Measurements from ENCODE around the gene CEACAM4. TPM values are rescaled to one million over a fixed set of nuclear protein-coding genes. Genes with fewer than 3 reads are reported as not detected.

CEACAM4 gene
- total RNA-seq, 1 donor from 2014 or later: not detected

GRCh38 chr19:41578886-41579285 is 48.0 kb downstream of the CEACAM4 start:
- H3K36me3 Mint-ChIP-seq: peaks cover 12% of the 10 kb centered on the region
- H3K9me3 Mint-ChIP-seq: peaks cover 26% of the 10 kb centered on the region
- no peak overlapping the region for H3K27ac Mint-ChIP-seq
- no peak for DNase-seq (ENCODE audit: low spot score)
- H3K9ac ChIP-seq: no peak overlapping the region
- H3K9me3 ChIP-seq (ENCODE audit: low read depth): peaks cover 3% of the 10 kb centered on the region
- H3K4me3 ChIP-seq: no peak overlapping the region
- H2AFZ ChIP-seq (replicated peaks): no peak overlapping the region
- no peaks in the 10 kb centered on the region for H3K4me1 Mint-ChIP-seq
- no peak overlapping the region for H3K27ac ChIP-seq
- no peaks in the 10 kb centered on the region for H3K79me2 ChIP-seq (ENCODE audit: low read depth)
- H4K20me1 ChIP-seq (ENCODE audit: low read depth): no peaks in the 10 kb centered on the region
- no peak overlapping the region for H3K4me2 ChIP-seq
- H3K27me3 Mint-ChIP-seq (ENCODE audit: insufficient read depth, low read depth): peaks cover 9% of the 10 kb centered on the region
- no peaks in the 10 kb centered on the region for H3K4me1 ChIP-seq
- no peak for TF ChIP-seq EZH2phosphoT487 (IDR thresholded peaks at IDR 0.05)
- TF ChIP-seq EZH2 (IDR thresholded peaks at IDR 0.05): no peak
- TF ChIP-seq CTCF (IDR thresholded peaks at IDR 0.05): no peak
- H3K27me3 ChIP-seq: no peaks in the 10 kb centered on the region
- H3K36me3 ChIP-seq: no peaks in the 10 kb centered on the region
- no peak overlapping the region for H3K4me3 Mint-ChIP-seq
- H3F3A ChIP-seq (ENCODE audit: low read depth): no peaks in the 10 kb centered on the region

- Mint-ChIP-seq H3K36me3 (peaks cover 9% of the 10 kb centered on the region), H3K4me3 (no peak overlapping the region), H3K27ac (no peak overlapping the region), H3K9me3 (peaks cover 19% of the 10 kb centered on the region), H3K27me3 (ENCODE audit: insufficient read depth, low read depth) (peaks cover 9% of the 10 kb centered on the region), H3K4me1 (no peaks in the 10 kb centered on the region)
- H3K9me3 ChIP-seq (ENCODE audit: low read depth): peaks cover 3% of the 10 kb centered on the region
- no peaks in the 10 kb centered on the region for H4K20me1 ChIP-seq (ENCODE audit: low read depth)
- no peak overlapping the region for H3K27ac ChIP-seq
- H3K79me2 ChIP-seq (ENCODE audit: low read depth): no peaks in the 10 kb centered on the region
- H3K27me3 ChIP-seq: no peaks in the 10 kb centered on the region
- DNase-seq (ENCODE audit: low spot score): no peak
- no peak overlapping the region for H3K4me3 ChIP-seq
- H3F3A ChIP-seq (ENCODE audit: low read depth): no peaks in the 10 kb centered on the region
- H3K4me2 ChIP-seq: no peak overlapping the region
- TF ChIP-seq EZH2phosphoT487 (IDR thresholded peaks at IDR 0.05): no peak
- no peak for TF ChIP-seq CTCF (IDR thresholded peaks at IDR 0.05)
- TF ChIP-seq EZH2 (IDR thresholded peaks at IDR 0.05): no peak
- no peaks in the 10 kb centered on the region for H3K36me3 ChIP-seq
- H3K4me1 ChIP-seq: no peaks in the 10 kb centered on the region
- no peak overlapping the region for H3K9ac ChIP-seq
- H2AFZ ChIP-seq (replicated peaks): no peak overlapping the region
Observed at GRCh38 chr19:41577833-41578232, 49.0 kb downstream of the CEACAM4 start.

DNA sequence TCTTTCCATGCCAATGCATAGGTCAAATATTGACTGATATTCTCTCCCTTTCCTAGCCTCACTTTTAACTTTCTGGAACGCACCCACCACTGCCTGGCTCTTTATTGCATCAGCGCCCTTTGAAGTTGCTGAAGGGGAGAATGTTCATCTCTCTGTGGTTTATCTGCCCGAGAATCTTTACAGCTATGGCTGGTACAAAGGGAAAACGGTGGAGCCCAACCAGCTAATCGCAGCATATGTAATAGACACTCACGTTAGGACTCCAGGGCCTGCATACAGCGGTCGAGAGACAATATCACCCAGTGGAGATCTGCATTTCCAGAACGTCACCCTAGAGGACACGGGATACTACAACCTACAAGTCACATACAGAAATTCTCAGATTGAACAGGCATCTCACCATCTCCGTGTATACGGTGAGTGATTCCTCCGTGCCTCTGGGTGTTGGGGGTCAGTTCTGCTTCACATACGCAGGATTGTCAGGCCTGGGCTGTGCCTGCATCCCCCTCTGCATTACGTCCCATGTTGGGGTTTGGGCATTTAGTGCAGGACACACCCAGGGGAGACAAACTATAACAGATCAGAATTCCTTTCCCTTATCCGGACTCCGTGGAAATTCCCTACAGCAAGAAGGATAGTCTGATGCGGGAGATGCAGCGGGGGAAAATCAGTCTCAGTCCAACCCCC is 49.6 kb downstream of the CEACAM4 start:
- no peak overlapping the region for H3K4me3 Mint-ChIP-seq
- no peak for DNase-seq (ENCODE audit: low spot score)
- no peaks in the 10 kb centered on the region for H3K79me2 ChIP-seq (ENCODE audit: low read depth)
- no peak overlapping the region for H3K27ac Mint-ChIP-seq
- no peaks in the 10 kb centered on the region for H3F3A ChIP-seq (ENCODE audit: low read depth)
- H3K9me3 ChIP-seq (ENCODE audit: low read depth): peaks cover 3% of the 10 kb centered on the region
- no peak overlapping the region for H2AFZ ChIP-seq (replicated peaks)
- H3K27me3 ChIP-seq: no peaks in the 10 kb centered on the region
- peaks cover 16% of the 10 kb centered on the region for H3K9me3 Mint-ChIP-seq
- H3K27me3 Mint-ChIP-seq (ENCODE audit: insufficient read depth, low read depth): peaks cover 9% of the 10 kb centered on the region
- H3K4me1 ChIP-seq: no peaks in the 10 kb centered on the region
- TF ChIP-seq EZH2 (IDR thresholded peaks at IDR 0.05): no peak
- H4K20me1 ChIP-seq (ENCODE audit: low read depth): no peaks in the 10 kb centered on the region
- peaks cover 7% of the 10 kb centered on the region for H3K36me3 Mint-ChIP-seq
- H3K4me3 ChIP-seq: no peak overlapping the region
- no peak overlapping the region for H3K27ac ChIP-seq
- H3K36me3 ChIP-seq: no peaks in the 10 kb centered on the region
- H3K4me2 ChIP-seq: no peak overlapping the region
- H3K4me1 Mint-ChIP-seq: no peaks in the 10 kb centered on the region
- no peak overlapping the region for H3K9ac ChIP-seq

GRCh38 chr19:41575998-41576397 is 50.9 kb downstream of the CEACAM4 start, which contains the start of gene CEACAM21:
CEACAM21 (plus strand) TSS chr19:41576166; CDS start chr19:41576275, 109 bp downstream.
- Histone ChIP-seq H3K27me3 (no peaks in the 10 kb centered on the region), H3K4me2 (no peak within 1 kb of the TSS), H3K9ac (no peak within 1 kb of the TSS), H3K4me3 (no peak within 1 kb of the TSS), H3F3A (ENCODE audit: low read depth) (no peaks in the 10 kb centered on the region), H3K27ac (no peak within 1 kb of the TSS), H2AFZ (replicated peaks) (no peak within 1 kb of the TSS), H4K20me1 (ENCODE audit: low read depth) (no peaks in the 10 kb centered on the region), H3K79me2 (ENCODE audit: low read depth) (no peaks in the 10 kb centered on the region), H3K4me1 (no peaks in the 10 kb centered on the region), H3K9me3 (ENCODE audit: low read depth) (peaks cover 3% of the 10 kb centered on the region), H3K36me3 (no peaks in the 10 kb centered on the region)
- Mint-ChIP-seq H3K27ac (no peak within 1 kb of the TSS), H3K4me1 (no peaks in the 10 kb centered on the region), H3K4me3 (no peak within 1 kb of the TSS), H3K9me3 (peaks cover 7% of the 10 kb centered on the region), H3K36me3 (no peaks in the 10 kb centered on the region), H3K27me3 (ENCODE audit: insufficient read depth, low read depth) (peaks cover 9% of the 10 kb centered on the region)
- TF ChIP-seq EZH2 (IDR thresholded peaks at IDR 0.05): no peak
- no peak for TF ChIP-seq EZH2phosphoT487 (IDR thresholded peaks at IDR 0.05)
- TF ChIP-seq CTCF (IDR thresholded peaks at IDR 0.05): no peak
- DNase-seq (ENCODE audit: low spot score): no peak

Measured in neural progenitor cell (in vitro differentiated cells).